T-helper 2 cell treated with Interferon-gamma antibody and Interleukin-4, amounts not matched to agents 5 μg/mL and 100 μg/mL, for 36 hours (primary cell): ENCODE data around the gene FYCO1.
A peak's percentile ranks its signal among the peaks of the same experiment; 100 is the strongest.

ENCODE experiments used
- DNase-seq: peaks from one replicate; pipeline ENCODE4 v3.0.0; 2021; ENCODE audit warnings: low spot score
- H3K27ac Mint-ChIP-seq: one replicate; pipeline ENCODE4 v1.8.0; 2021; ENCODE audit warnings: mild to moderate bottlenecking, mixed read lengths
- H3K27me3 Mint-ChIP-seq: one replicate; pipeline ENCODE4 v1.8.0; 2021; ENCODE audit warnings: low read depth, mixed read lengths
- H3K36me3 Mint-ChIP-seq: one replicate; pipeline ENCODE4 v1.8.0; 2021; ENCODE audit warnings: low read depth, mixed read lengths
- H3K4me1 Mint-ChIP-seq: one replicate; pipeline ENCODE4 v1.8.0; 2021; ENCODE audit warnings: low read depth, mixed read lengths
- H3K4me3 Mint-ChIP-seq: one replicate; pipeline ENCODE4 v1.8.0; 2022; ENCODE audit warnings: mild to moderate bottlenecking, moderate library complexity, mixed read lengths
- H3K9me3 Mint-ChIP-seq: one replicate; pipeline ENCODE4 v1.8.0; 2021; ENCODE audit warnings: mixed read lengths

The FYCO1 gene

GRCh38 chr3:45870099-45870498 lies 125.5 kb downstream of the FYCO1 start:
- H3K9me3 Mint-ChIP-seq: no peaks in the 10 kb centered on the region
- H3K4me1 Mint-ChIP-seq: peaks cover 26% of the 10 kb centered on the region
- H3K27me3 Mint-ChIP-seq: peaks cover 82% of the 10 kb centered on the region
- H3K36me3 Mint-ChIP-seq: no peaks in the 10 kb centered on the region
- no peak overlapping the region for H3K27ac Mint-ChIP-seq
- peak; percentile 53 for DNase-seq
- peak overlapping the region; percentile 4 for H3K4me3 Mint-ChIP-seq

- no peaks in the 10 kb centered on the region for H3K36me3 Mint-ChIP-seq
- peaks cover 81% of the 10 kb centered on the region for H3K27me3 Mint-ChIP-seq
- H3K4me3 Mint-ChIP-seq: no peak overlapping the region
- H3K27ac Mint-ChIP-seq: no peak overlapping the region
- H3K9me3 Mint-ChIP-seq: no peaks in the 10 kb centered on the region
- H3K4me1 Mint-ChIP-seq: peaks cover 29% of the 10 kb centered on the region
- DNase-seq: no peak
Measured at GRCh38 chr3:45869638-45870037, 126.0 kb downstream of the FYCO1 start.

- Mint-ChIP-seq H3K4me1 (peaks cover 32% of the 10 kb centered on the region), H3K36me3 (peaks cover 3% of the 10 kb centered on the region), H3K4me3 (no peak overlapping the region), H3K9me3 (peaks cover 3% of the 10 kb centered on the region), H3K27me3 (peaks cover 73% of the 10 kb centered on the region), H3K27ac (no peak overlapping the region)
- DNase-seq: no peak
Measured at GRCh38 chr3:45868650-45869049, 127.0 kb downstream of the FYCO1 start.

GRCh38 chr3:45868213-45868612 lies 127.4 kb downstream of the FYCO1 start:
- Mint-ChIP-seq H3K36me3 (peaks cover 7% of the 10 kb centered on the region), H3K27me3 (peaks cover 75% of the 10 kb centered on the region), H3K4me1 (peaks cover 34% of the 10 kb centered on the region), H3K4me3 (no peak overlapping the region), H3K9me3 (peaks cover 8% of the 10 kb centered on the region), H3K27ac (no peak overlapping the region)
- DNase-seq: no peak
